Measurements from ENCODE around the gene PKP1.
A peak's percentile ranks its signal among the peaks of the same experiment; 100 is the strongest.

The PKP1 gene

DNA sequence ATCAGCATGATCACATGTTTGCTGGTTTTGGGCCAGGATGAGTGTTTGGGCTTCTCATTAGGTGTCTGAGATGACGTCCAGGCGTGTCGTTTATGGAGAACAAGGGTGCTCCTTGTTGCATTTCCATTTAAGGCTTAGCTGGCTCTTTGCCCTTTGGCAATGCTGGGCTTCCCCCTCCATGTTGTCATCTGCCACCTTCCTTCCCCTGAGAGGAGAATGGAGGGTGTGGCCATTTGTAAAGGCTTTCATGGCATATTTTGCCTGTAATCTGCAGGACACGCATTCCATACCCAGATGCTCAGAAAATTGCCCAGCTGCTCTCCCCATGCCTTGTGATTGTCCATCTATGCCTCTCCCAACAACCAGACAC is 27.7 kb downstream of the PKP1 start:
- no peak for DNase-seq

DNA sequence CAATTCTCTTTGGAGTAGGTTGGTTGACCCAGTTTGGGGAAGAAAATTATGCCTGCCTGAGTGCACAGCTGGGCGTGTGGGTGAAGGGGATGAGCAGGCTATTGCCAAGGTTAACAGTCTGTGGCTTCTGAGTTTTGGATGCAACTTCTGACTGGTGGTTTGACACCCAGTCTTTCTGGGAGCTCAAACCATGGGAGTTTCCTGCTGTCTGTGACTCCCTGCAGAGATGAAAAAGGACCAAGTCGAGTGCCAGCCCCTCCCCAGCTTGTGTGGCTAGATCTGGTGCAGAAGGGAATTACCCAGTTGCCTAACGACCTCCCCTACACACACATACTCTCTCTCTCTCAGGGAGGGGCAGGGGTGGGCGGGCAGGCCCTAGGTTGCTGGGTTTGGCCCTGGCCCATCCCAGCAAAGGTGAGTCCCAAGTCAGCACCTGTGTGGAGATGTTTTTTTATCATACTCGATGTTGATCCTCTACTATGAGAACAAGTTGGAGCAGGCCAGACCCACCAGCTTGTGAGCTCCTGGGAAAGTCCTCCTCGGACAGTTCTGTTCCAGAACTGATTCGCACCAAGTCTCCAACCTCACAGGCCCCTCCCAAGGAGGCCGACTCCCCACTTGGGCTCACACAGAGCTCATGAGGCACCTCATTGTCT is 28.2 kb downstream of the PKP1 start:
- no peak for DNase-seq

DNA sequence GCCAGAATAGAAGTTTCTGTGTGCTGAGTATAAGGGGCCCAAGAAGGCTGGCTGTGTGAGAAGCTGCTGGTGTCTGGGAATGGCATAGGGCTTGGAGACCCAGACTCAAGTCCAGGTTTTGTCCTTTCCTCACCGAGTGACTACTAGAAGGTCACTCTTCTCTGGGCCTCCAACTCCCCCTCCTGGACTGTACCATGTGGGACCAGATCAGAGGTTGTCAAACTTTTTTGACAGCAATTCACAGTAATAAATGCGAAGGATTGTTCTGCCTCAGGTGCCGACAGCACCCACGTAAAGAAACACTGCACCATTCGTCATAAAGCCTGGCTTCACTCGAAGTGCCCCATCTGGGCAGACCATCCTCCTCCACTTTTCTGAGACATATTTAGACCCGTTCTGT is 29.0 kb downstream of the PKP1 start:
- DNase-seq: no peak

DNA sequence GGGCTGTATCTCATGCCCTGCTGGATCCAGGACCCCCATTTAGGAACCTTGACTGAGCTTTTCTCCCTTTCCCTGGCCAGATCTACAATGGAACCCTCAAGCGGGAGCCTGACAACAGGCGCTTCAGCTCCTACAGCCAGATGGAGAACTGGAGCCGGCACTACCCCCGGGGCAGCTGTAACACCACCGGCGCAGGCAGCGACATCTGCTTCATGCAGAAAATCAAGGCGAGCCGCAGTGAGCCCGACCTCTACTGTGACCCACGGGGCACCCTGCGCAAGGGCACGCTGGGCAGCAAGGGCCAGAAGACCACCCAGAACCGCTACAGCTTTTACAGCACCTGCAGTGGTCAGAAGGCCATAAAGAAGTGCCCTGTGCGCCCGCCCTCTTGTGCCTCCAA is 29.8 kb downstream of the PKP1 start:
- DNase-seq: no peak

DNA sequence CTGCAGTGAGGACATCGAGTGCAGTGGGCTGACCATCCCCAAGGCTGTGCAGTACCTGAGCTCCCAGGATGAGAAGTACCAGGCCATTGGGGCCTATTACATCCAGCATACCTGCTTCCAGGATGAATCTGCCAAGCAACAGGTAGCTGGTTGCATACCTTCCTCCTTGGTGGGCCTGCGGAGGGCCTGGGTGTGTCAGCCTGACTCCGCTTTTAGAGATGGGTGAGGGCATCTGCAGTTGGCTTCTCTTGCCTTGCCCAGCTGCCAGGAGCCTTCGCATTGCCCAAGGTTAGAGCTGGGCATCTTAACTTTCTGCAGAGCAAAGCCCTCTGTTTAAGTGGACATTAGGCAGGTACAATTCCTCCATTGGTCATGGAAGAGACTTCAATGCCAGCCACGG is 33.2 kb downstream of the PKP1 start:
- DNase-seq: no peak

DNA sequence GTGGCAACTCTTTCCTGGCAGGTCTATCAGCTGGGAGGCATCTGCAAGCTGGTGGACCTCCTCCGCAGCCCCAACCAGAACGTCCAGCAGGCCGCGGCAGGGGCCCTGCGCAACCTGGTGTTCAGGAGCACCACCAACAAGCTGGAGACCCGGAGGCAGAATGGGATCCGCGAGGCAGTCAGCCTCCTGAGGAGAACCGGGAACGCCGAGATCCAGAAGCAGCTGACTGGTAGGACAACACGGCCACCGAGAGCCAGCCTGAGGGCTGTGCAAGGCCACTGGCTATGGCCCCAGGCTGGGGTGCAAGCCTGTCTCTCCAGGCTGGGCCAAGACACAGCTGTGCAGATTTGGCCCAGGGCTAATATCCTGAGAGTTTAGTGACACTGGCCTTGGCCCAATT is 34.2 kb downstream of the PKP1 start:
- no peak for DNase-seq

DNA sequence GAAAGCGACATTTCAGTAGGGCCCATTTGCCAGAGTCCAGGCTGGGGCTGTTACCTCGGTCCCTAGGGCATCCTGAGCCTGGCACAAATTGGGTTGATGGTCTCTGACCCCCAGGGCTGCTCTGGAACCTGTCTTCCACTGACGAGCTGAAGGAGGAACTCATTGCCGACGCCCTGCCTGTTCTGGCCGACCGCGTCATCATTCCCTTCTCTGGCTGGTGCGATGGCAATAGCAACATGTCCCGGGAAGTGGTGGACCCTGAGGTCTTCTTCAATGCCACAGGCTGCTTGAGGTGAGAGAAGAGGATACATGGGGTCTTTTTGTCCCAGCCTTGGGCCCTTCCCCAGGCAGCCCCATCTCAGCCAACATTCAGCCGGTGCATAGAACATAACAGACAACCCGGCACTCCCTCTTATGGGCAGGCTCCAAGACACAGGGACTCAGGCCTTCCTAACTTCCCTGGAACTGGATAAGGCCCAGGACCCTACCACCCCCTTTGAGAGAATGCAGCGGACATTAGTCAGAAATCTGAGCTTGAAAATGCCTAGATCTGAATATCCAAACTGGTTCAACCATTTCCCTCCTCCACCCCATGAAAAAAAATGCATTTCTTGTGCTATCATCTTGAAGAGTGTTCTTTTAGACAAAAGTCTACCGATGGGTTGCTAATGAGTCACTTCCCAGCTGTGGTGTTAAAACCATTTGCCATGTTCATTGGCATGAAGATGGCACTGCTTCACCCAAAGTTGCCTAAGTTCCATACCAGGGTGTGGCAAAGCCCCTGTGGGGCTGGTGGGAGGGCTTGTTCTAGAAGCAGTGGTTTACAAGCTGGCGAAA is 35.4 kb downstream of the PKP1 start:
- DNase-seq: no peak

DNA sequence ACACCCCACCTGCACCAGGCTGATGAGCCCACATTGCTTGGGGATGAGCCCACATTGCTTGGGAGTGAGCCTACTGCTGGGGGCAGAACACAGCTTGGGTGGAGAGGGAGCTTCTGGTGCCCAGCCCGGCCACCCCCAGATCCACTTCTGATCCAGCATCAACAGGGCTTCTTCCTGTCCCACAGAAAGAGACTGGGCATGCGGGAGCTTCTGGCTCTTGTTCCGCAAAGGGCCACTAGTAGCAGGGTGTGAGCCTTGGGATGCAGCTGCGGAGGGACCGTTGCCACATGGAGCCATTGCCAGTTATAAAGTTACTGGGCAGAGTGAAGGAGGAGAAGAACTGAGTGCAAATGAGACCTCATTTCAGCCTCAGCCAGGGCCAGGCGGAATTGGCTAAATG is 36.3 kb downstream of the PKP1 start:
- DNase-seq: no peak

DNA sequence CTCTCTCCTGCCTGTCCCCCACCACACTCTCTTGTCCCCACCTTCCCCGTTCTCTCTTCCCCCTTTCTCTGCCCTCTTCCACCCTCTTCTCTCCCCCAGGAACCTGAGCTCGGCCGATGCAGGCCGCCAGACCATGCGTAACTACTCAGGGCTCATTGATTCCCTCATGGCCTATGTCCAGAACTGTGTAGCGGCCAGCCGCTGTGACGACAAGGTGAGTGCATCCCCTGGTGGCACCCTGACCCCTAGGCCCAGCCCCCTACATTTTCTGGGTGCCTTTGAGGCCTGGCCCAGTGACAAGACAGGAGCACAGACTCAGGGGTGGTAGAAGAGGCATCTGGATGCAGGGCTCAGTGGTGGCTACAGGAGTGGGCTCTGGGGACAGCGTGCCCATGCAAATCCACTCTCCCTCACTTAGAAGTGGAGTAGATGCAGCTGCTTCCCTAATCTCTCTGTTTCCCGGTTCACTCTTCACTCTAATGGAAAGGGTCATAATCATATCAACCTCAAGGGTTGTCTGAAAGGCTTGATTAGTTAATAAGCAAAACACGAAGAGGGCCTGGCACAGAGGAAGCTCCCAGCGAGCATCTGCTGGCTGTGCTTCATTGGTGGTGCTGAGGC is 37.0 kb downstream of the PKP1 start:
- DNase-seq: no peak

DNA sequence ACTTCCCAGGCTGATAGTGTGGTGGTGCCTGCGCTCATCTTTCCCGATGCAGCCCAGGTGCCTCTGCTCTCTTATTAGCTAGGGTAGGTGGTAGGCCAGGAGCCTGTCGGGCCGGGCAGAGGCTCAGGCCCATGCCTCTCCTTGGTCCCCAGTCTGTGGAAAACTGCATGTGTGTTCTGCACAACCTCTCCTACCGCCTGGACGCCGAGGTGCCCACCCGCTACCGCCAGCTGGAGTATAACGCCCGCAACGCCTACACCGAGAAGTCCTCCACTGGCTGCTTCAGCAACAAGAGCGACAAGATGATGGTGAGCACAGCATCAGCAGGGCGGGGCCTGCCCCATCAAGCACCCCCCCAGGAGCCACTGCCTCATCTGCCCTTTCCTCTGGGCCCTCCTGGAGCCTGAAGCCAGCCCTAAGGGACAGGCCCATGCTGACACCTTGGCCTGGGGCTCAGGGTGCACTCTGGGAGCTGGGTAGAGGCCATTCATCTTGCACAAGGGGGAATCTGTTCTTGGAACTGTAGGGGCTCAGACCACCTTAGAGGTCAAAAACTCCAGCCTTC is 38.6 kb downstream of the PKP1 start:
- no peak for DNase-seq

DNA sequence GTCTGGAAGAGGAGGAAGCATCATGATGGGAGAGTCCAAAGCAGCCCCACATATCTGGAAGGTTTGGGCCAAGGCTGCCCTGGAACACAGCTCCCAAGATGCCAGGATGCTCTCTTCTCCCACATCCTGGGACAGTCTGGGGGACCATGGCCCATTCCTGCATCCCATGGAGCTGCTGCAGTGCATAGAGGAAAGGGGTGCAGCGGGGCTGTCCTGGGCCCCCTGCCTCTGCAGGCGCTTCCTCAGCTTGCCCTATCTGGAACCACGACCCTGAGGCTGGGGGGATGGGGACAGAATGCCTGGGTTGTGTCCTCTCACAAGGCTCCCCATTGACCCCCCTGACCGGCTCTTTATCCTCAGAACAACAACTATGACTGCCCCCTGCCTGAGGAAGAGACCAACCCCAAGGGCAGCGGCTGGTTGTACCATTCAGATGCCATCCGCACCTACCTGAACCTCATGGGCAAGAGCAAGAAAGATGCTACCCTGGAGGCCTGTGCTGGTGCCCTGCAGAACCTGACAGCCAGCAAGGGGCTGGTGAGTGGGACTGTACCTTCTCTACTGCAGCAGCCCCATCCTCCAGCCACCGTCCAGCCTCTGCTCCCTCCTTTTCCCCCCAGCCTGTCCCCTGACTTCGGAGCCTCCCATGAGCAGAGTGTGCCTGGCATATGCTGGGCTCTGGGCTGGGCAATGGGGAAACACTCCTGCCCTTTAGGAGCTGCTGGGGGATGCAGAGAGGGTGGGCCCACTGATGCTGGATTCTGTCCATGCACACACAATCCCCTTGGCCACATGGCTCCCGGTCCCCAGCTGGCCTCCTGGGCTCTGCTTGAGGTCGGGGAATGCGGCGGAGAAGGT is 39.6 kb downstream of the PKP1 start:
- no peak for DNase-seq

DNA sequence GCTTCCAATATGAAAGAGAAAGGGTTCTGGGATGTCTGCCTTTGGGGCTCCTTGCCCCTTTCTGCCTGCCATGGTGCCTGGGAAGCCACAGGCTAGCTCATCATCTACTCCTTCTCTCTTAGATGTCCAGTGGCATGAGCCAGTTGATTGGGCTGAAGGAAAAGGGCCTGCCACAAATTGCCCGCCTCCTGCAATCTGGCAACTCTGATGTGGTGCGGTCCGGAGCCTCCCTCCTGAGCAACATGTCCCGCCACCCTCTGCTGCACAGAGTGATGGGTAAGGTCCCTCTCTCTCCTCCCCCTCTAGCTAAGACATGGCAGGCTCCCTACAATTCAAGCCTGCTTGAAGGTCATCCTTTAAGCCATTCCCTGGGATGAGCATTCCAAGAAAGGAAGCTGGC is 41.0 kb downstream of the PKP1 start:
- no peak for DNase-seq

DNA sequence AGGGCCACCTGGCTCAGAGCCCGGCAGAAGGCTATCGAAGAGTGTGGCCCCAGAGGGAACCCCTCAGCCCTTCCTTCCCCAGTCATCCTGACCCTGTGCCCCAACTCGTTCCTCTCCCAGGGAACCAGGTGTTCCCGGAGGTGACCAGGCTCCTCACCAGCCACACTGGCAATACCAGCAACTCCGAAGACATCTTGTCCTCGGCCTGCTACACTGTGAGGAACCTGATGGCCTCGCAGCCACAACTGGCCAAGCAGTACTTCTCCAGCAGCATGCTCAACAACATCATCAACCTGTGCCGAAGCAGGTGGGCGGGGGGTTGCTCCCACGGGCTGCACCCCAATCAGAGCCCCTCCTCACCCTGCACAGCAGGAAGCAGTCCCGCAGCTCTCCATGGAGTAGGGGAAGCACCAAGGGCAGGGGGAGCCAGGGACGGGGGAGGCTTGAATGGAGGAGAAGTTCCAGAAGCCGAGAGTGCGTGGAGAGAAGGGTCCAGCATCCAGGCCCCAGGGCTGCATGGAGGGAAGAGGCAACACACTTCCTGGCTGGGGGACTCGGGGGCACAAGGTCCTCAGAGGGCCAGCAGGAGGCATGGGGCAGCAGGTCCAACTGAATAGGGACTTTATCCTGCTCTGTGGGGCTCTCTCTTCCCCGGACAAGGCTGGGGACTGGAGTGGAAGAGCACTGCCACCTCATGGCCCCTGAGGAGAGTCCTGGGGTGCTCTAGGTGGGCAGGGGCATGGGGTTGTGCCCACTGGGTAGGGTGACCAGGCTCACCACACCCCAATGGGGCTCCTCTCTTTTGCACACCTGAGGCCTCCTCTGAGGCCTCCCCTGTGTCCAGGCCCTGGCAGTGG is 41.7 kb downstream of the PKP1 start:
- no peak for DNase-seq

DNA sequence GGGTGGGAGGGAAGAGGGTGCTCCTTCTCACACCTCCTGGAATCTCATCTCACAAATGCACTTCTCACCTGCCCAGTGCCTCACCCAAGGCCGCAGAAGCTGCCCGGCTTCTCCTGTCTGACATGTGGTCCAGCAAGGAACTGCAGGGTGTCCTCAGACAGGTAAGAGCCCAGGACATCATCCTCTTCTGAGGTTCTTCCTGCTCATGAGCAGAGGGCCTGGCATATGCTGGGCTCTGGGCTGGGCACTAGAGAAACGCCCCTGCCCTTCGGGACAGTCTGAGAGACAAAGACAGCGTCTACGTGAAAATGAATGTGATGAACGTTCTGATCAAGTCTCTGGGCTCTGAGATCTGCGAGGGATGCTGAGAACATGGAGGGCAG is 42.4 kb downstream of the PKP1 start:
- no peak for DNase-seq

DNA sequence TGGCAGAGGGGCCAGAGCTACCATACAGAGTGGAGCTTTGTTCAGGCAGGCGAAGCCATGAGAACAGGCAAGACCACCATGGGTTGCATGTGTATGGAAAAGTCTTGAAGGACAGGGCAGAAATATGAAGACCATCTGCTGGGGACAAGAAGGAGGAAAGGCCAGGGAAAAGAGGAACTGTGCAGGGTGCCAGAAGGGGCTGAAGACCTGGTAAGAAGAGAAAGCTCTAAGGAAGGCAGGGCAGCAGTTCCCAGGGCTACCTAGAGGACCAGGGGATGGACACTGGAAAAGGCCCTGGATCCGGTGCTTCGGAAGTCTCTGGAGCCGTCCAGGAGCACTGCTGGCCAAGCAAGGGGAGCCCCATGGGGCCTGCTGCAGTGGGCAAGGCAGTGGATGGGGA is 43.4 kb downstream of the PKP1 start:
- no peak for DNase-seq

DNA sequence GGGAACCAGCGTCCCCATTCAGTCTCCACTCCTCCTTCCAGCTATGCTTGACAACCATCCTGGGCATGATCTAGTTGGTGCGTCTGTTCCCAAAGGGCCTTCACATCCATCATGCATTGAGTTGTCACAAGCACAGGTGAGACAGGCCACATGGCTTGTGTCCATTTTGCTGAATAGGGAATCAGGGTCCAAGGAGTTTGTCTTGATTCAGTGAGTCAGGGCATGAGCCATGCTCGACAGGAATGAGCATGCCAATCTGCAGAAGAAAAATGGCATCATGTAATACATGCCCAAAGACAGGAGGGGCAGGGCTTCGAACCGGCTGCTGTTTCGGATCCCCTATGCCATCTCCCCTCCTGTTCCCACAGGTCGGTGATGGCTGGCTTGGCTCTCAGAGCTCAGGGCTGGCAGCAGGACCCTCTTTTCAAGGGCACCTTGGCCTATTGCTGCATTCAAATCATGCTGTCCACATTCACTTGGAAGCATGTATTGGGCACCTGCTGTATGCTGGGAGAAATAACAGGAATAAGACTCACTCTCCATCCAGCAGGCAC is 44.5 kb downstream of the PKP1 start:
- DNase-seq: no peak

DNA sequence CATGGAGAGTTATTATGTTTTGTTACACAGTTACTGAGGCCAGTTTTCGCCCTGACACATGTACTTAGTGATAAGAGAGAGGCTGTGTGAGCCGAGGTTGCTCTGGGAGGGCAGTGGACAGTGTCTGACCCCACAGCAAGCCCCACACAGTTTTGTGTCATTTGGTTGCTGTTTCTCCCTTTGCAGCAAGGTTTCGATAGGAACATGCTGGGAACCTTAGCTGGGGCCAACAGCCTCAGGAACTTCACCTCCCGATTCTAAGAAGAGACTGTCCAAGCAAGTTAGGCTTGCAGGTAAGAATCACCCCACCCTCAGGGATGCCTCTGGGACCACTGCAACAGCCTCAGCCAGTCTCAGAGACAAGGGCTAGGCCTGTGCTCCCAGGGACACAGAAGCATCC is 45.3 kb downstream of the PKP1 start:
- DNase-seq: no peak

DNA sequence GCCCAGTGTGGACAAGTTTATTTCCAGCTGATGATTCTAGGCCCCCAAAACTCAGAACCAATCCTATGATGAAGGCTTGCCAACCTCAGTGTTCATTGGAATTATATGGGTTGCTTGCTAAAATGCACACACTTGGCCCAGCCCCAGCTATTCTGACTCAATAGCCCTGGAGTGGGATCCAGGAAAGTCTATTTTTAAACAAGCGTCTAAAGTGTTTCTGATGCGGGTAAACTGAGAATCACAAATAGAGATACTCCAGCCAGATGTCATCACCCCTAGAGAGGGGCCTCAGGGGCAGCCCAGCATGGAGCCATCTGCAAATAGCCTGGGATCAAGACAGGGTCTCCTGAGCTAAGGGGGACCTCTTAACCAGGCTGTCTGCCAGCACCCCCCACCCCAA is 46.0 kb downstream of the PKP1 start:
- DNase-seq: peak; percentile 63

DNA sequence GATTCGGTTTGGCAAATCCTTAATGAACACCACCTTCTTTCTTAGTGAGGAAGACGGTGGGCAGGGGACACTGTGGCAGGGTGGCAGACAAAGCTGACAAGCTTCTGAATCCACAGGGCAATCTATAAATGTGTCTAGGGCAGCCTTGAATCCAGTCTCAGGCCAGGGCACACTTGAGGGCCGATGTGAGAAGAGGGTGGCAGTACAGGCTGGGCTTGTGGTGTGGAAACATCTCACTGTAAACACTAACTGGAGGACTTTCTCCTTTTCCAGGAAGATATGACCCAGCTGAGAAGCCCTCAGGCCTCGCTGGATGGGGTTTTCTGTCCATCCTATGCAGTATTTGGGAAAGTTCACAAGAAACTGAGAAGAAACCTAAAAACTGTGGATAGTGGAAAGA is 46.5 kb downstream of the PKP1 start:
- no peak for DNase-seq

DNA sequence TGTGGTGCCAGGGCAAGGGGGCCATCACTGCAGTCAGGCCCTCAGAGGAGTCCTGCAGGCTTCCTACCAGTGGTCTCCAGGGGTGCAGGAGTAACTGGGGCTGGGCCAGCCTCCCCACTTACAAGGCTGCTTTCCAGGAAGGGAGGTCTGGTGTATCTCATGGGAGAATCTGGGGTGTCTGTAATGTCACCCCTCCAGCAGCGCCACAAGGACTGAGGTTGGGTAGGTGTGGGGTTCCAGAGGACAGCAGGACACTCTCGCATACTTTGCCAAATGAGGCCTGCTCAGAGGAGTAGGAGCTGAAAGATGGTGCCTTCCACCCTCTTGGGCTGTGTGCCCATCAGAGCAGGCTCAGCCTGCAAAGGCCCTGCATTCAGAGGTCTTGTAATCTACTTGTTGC is 47.2 kb downstream of the PKP1 start:
- no peak for DNase-seq

DNA sequence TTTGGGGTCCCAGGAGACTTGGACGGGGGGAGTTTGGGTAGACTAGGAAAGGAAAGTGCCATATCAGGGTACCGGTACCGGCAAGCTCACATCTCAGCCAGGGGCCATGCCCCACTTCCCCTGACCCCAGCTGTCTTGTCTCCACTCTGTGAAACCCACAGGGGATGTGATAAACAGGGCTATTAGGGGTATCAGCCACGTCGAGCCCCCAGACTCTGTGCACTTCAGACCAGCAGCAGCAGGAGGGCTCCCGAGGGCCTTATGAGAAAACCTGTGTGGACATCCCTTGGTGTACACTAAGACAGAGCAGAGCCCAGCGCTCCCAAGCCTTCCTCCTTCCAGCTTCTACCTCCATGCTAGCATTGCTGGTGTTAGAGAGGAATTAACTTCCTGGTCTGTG is 47.9 kb downstream of the PKP1 start:
- DNase-seq: no peak

DNA sequence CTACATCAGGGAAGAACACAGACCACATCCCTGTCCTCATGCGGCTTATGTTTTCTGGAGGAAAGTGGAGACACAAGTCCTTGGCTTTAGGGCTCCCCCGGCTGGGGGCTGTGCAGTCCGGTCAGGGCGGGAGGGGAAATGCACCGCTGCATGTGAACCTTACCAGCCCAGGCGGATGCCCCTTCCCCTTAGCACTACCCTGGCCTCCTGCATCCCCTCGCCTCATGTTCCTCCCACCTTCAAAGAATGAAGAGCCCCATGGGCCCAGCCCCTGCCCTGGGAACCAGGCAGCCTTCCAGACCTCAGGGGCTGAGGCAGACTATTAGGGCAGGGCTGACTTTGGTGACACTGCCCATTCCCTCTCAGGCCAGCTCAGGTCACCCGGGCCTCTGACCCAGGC is 48.7 kb downstream of the PKP1 start:
- DNase-seq: no peak

All from fibroblast of skin of right quadriceps (primary cell).